SK-N-SH treated with all-trans-retinoic acid at 6 μM for 48 hours (cell line): ENCODE results near the gene MIER3.

ENCODE experiments used
- ATAC-seq: fragments of 200-7000 bp; cut with Tn5 transposase; 3 replicates; pipeline ENCODE4 v1.9.1; 2020; ENCODE audit warnings: mild to moderate bottlenecking, moderate library complexity
- ARNTL ChIP-seq: fragments of 450-650 bp; formaldehyde crosslinking; IDR thresholded peaks from 2 replicates; pipeline ENCODE4 v1.5.0; 2020; ENCODE audit warnings: low read depth, mild to moderate bottlenecking, moderate library complexity, borderline replicate concordance
- BACH2 ChIP-seq: fragments of 250-450 bp; sonication (Bioruptor Pico); IDR thresholded peaks from 2 replicates; pipeline ENCODE4 v1.9.0; 2021; ENCODE audit warnings: mild to moderate bottlenecking, borderline replicate concordance
- CREB5 ChIP-seq: fragments of 250-450 bp; sonication (Bioruptor Pico); IDR thresholded peaks from 2 replicates; pipeline ENCODE4 v1.5.1; 2020; ENCODE audit warnings: low read depth, mild to moderate bottlenecking, moderate library complexity
- CSDC2 ChIP-seq: fragments of 250-450 bp; sonication (Bioruptor Pico); IDR thresholded peaks from 2 replicates; pipeline ENCODE4 v1.5.0; 2020; ENCODE audit warnings: mild to moderate bottlenecking, moderate library complexity
- CSRNP3 ChIP-seq: fragments of 250-450 bp; sonication (Bioruptor Pico); IDR thresholded peaks from 2 replicates; pipeline ENCODE4 v1.5.1; 2021; ENCODE audit warnings: mild to moderate bottlenecking, moderate library complexity
- GLIS3 ChIP-seq: fragments of 250-450 bp; sonication (Bioruptor Pico); IDR thresholded peaks from 2 replicates; pipeline ENCODE4 v1.5.0; 2020; ENCODE audit warnings: mild to moderate bottlenecking, moderate library complexity
- ISL1 ChIP-seq: fragments of 250-450 bp; sonication (Bioruptor Pico); IDR thresholded peaks from 2 replicates; pipeline ENCODE4 v2.1.2; 2022; ENCODE audit warnings: mild to moderate bottlenecking, moderate library complexity
- OSR1 ChIP-seq: fragments of 250-450 bp; sonication (Bioruptor Pico); IDR thresholded peaks from 2 replicates; pipeline ENCODE4 v1.8.0; 2022; ENCODE audit warnings: moderate library complexity, mild to moderate bottlenecking, inconsistent platforms
- PPARA ChIP-seq: fragments of 250-450 bp; sonication (Bioruptor Pico); IDR thresholded peaks from 2 replicates; pipeline ENCODE4 v1.5.0; 2020; ENCODE audit warnings: mild to moderate bottlenecking, borderline replicate concordance
- RARB ChIP-seq: fragments of 250-450 bp; sonication (Bioruptor Pico); IDR thresholded peaks from 2 replicates; pipeline ENCODE4 v1.8.0; 2021; ENCODE audit warnings: mild to moderate bottlenecking, moderate library complexity
- SNAI2 ChIP-seq: fragments of 250-450 bp; sonication (Bioruptor Pico); IDR thresholded peaks from 2 replicates; pipeline ENCODE4 v1.5.0; 2020; ENCODE audit warnings: mild to moderate bottlenecking, moderate library complexity
- TOX ChIP-seq: fragments of 250-450 bp; sonication (Bioruptor Pico); IDR thresholded peaks from 2 replicates; pipeline ENCODE4 v1.8.0; 2021; ENCODE audit warnings: mild to moderate bottlenecking, moderate library complexity, borderline replicate concordance
- TSHZ2 ChIP-seq: fragments of 250-450 bp; sonication (Bioruptor Pico); IDR thresholded peaks from 2 replicates; pipeline ENCODE4 v1.5.0; 2020; ENCODE audit warnings: mild to moderate bottlenecking, moderate library complexity
- ZC3H10 ChIP-seq: fragments of 250-450 bp; sonication (Bioruptor Pico); IDR thresholded peaks from 2 replicates; pipeline ENCODE4 v1.5.1; 2021; ENCODE audit warnings: mild to moderate bottlenecking, moderate library complexity
- ZFP30 ChIP-seq: fragments of 450-650 bp; formaldehyde crosslinking; IDR thresholded peaks from 2 replicates; pipeline ENCODE4 v1.5.0; 2022; ENCODE audit warnings: mild to moderate bottlenecking, moderate library complexity
- ZNF565 ChIP-seq: fragments of 450-650 bp; formaldehyde crosslinking; conservative IDR thresholded peaks from 2 replicates; pipeline ENCODE4 v1.5.0; 2020; ENCODE audit warnings: low read depth, mild to moderate bottlenecking, moderate library complexity
- ZNF8 ChIP-seq: fragments of 450-650 bp; formaldehyde crosslinking; IDR thresholded peaks from 2 replicates; pipeline ENCODE4 v1.5.0; 2020; ENCODE audit warnings: mild to moderate bottlenecking, moderate library complexity

Gene MIER3

GRCh38 chr5:56986626-56986947, 34.7 kb upstream of the MIER3 start:
- TF ChIP-seq ZFP30 (no peak), ZNF565 (CRISPR knock-in tag) (no peak), PPARA (no peak), ARNTL (CRISPR knock-in tag) (no peak), BACH2 (no peak), CREB5 (CRISPR knock-in tag) (no peak), TOX (CRISPR knock-in tag) (no peak), CSDC2 (CRISPR knock-in tag) (no peak), ZC3H10 (CRISPR knock-in tag) (no peak), ISL1 (CRISPR knock-in tag) (no peak)
- ATAC-seq, result no peak; the same call in 2 of the 3 replicates

- TF ChIP-seq PPARA (no peak), ZNF8 (no peak), TSHZ2 (CRISPR knock-in tag) (no peak), ARNTL (CRISPR knock-in tag) (no peak), OSR1 (no peak), BACH2 (no peak)
- ATAC-seq, result no peak
Observed at GRCh38 chr5:56985936-56986625, 34.2 kb upstream of the MIER3 start.

- no peak for ATAC-seq
- TF ChIP-seq ZC3H10 (CRISPR knock-in tag), result no peak
- no peak for TF ChIP-seq TSHZ2 (CRISPR knock-in tag)
Observed at GRCh38 chr5:56984445-56984844, 32.5 kb upstream of the MIER3 start.

GRCh38 chr5:56983593-56984361, 31.9 kb upstream of the MIER3 start:
- TF ChIP-seq TOX (CRISPR knock-in tag), result no peak
- no peak for TF ChIP-seq GLIS3 (CRISPR knock-in tag)
- TF ChIP-seq RARB, result no peak
- TF ChIP-seq OSR1, result no peak
- TF ChIP-seq CSRNP3 (CRISPR knock-in tag), result no peak
- no peak for TF ChIP-seq SNAI2 (CRISPR knock-in tag)
- TF ChIP-seq TSHZ2 (CRISPR knock-in tag), result no peak
- TF ChIP-seq ZC3H10 (CRISPR knock-in tag), result no peak
- ATAC-seq, result no peak
